HCT116 (cell line): ENCODE results near the gene FRY. TPM values are rescaled to one million over a fixed set of nuclear protein-coding genes. Genes with fewer than 3 reads are reported as not detected.

ENCODE experiments used
- ATAC-seq: fragments of 200-7000 bp; cut with Tn5 transposase; 2 replicates; pipeline ENCODE4 v1.9.1; 2020; ENCODE audit warnings: mild to moderate bottlenecking, moderate library complexity
- BruUV-seq: library from RNA; stranded (reverse); fragments of 400-500 nt; replicated peaks from 2 replicates; lab custom pipeline; 2021; lab: Mats Ljungman, UMichigan
- CTCF ChIA-PET: fragments of 300-600 bp; sonication (Branson Sonifier 250); formaldehyde crosslinking; loops from one replicate; lab custom pipeline; 2021; ENCODE audit warnings: antibody characterized with exemption; lab: Charles Lee
- POLR2A ChIA-PET: fragments of 300-600, 350-600 bp; sonication (Branson Sonifier 250); formaldehyde crosslinking; loops from one replicate; lab custom pipeline; 2021; ENCODE audit warnings: antibody characterized with exemption; lab: Charles Lee
- RAD21 ChIA-PET, 2 experiments: fragments of 300-600 bp; sonication (Branson Sonifier 250); formaldehyde crosslinking; loops; one replicate each; lab custom pipeline; 2023; ENCODE audit warnings: low total read pairs in 2 of 2; ENCODE audit not compliant: uncharacterized antibody in 2 of 2, unreplicated experiment in 2 of 2, low non-redundant PET in 1 of 2; lab: Charles Lee
- DNase-seq: peaks from one replicate; pipeline ENCODE4 v3.0.0-alpha.2; 2010; ENCODE audit warnings: low read depth, low spot score
- H2AFZ ChIP-seq: fragments of 200-600 bp; shearing (Covaris generic), sonication (generic); 2 replicates; pipeline ENCODE4 v1.6.1; 2017; ENCODE audit warnings: low read depth, mixed run types, mixed read lengths, antibody characterized with exemption, low read length; ENCODE audit not compliant: poor library complexity, severe bottlenecking
- H3K27ac ChIP-seq: 2 replicates; pipeline ENCODE4 v1.5.1; 2012; ENCODE audit warnings: low read depth, low read length
- H3K27me3 ChIP-seq: fragments of 200-600 bp; sonication (generic); 2 replicates; pipeline ENCODE4 v1.6.1; 2016; ENCODE audit warnings: mixed run types, low read length, mixed read lengths; ENCODE audit not compliant: insufficient read depth
- H3K36me3 ChIP-seq, 2 experiments: fragments of 200-500 bp in 1 of 2; fragments of 200-600 bp in 1 of 2; sonication (Bioruptor generic) in 1 of 2; sonication (generic) in 1 of 2; 2 replicates each; pipeline versions ENCODE4 v1.5.1 to v1.6.1; 2014 to 2016; ENCODE audit warnings: low read length in 2 of 2, inconsistent platforms in 1 of 2, mixed read lengths in 1 of 2, mixed run types in 1 of 2; ENCODE audit not compliant: insufficient read depth in 2 of 2, control insufficient read depth in 1 of 2
- H3K4me1 ChIP-seq, 2 experiments: fragments of 200-600 bp in 1 of 2; sonication (generic) in 1 of 2; 2 replicates each; pipeline versions ENCODE4 v1.5.1 to v1.6.1; 2012 to 2017; ENCODE audit warnings: low read length in 2 of 2, inconsistent platforms in 1 of 2, mild to moderate bottlenecking in 1 of 2, mixed read lengths in 1 of 2, mixed run types in 1 of 2, moderate library complexity in 1 of 2; ENCODE audit not compliant: insufficient read depth in 2 of 2, control insufficient read depth in 1 of 2
- H3K4me2 ChIP-seq: fragments of 200-600 bp; sonication (generic); 2 replicates; pipeline ENCODE4 v1.6.1; 2017; ENCODE audit warnings: mixed run types, low read length, mixed read lengths
- H3K4me3 ChIP-seq, 2 experiments: fragments of 200-600 bp in 1 of 2; sonication (generic) in 1 of 2; replicated peaks in 1 of 2; 2 replicates each; pipeline ENCODE4 v1.5.1; 2011 to 2016; ENCODE audit warnings: low read length in 2 of 2, control low read depth in 1 of 2, low read depth in 1 of 2, mild to moderate bottlenecking in 1 of 2, mixed read lengths in 1 of 2, mixed run types in 1 of 2
- H3K79me2 ChIP-seq: fragments of 200-600 bp; sonication (generic); 2 replicates; pipeline ENCODE4 v1.6.1; 2017; ENCODE audit warnings: mild to moderate bottlenecking, mixed run types, low read length, moderate library complexity, mixed read lengths; ENCODE audit not compliant: insufficient read depth
- H3K9ac ChIP-seq: fragments of 200-600 bp; sonication (generic); 2 replicates; pipeline ENCODE4 v1.6.1; 2016; ENCODE audit warnings: low read length, mixed read lengths
- H3K9me2 ChIP-seq: fragments of 200-600 bp; sonication (generic), shearing (Covaris generic); 2 replicates; pipeline ENCODE4 v1.6.1; 2017; ENCODE audit warnings: mixed run types, mild to moderate bottlenecking, moderate library complexity; ENCODE audit not compliant: insufficient read depth
- H3K9me3 ChIP-seq, 2 experiments: fragments of 200-500 bp in 1 of 2; fragments of 200-600 bp in 1 of 2; sonication (Bioruptor generic) in 1 of 2; sonication (generic) in 1 of 2; 2 replicates each; pipeline ENCODE4 v1.6.1; 2014 to 2017; ENCODE audit warnings: low read length in 2 of 2, mixed read lengths in 2 of 2, inconsistent platforms in 1 of 2, low read depth in 1 of 2, mild to moderate bottlenecking in 1 of 2, mixed run types in 1 of 2, moderate library complexity in 1 of 2; ENCODE audit not compliant: control insufficient read depth in 1 of 2, insufficient read depth in 1 of 2
- H4K20me1 ChIP-seq: fragments of 200-600 bp; sonication (generic), shearing (Covaris generic); 2 replicates; pipeline ENCODE4 v1.6.1; 2017; ENCODE audit warnings: mixed run types, mild to moderate bottlenecking, moderate library complexity; ENCODE audit not compliant: insufficient read depth
- ATF3 ChIP-seq: IDR thresholded peaks from 2 replicates; pipeline ENCODE4 v1.6.1; 2012
- CTCF ChIP-seq, 3 experiments: fragments of 200-600 bp in 1 of 3; sonication (generic) in 1 of 3; IDR thresholded peaks in 2 of 3; conservative IDR thresholded peaks in 1 of 3; 2 replicates each; pipeline ENCODE4 v1.5.1; 2012 to 2017; ENCODE audit warnings: low read depth in 2 of 3, low read length in 2 of 3, antibody characterized with exemption in 1 of 3, borderline replicate concordance in 1 of 3, control low read depth in 1 of 3, mild to moderate bottlenecking in 1 of 3, mixed read lengths in 1 of 3, mixed run types in 1 of 3, moderate library complexity in 1 of 3; ENCODE audit not compliant: insufficient read depth in 1 of 3
- ELF1 ChIP-seq: IDR thresholded peaks from 2 replicates; pipeline ENCODE4 v1.6.1; 2012; ENCODE audit warnings: low read depth, borderline replicate concordance
- EZH2 ChIP-seq: fragments of 200-600 bp; sonication (generic); IDR thresholded peaks from 2 replicates; pipeline ENCODE4 v1.6.1; 2017; ENCODE audit warnings: antibody characterized with exemption, mixed run types
- JUND ChIP-seq: IDR thresholded peaks from 2 replicates; pipeline ENCODE4 v1.6.1; 2012
- MAX ChIP-seq: IDR thresholded peaks from 2 replicates; pipeline ENCODE4 v1.6.1; 2012
- SIN3A ChIP-seq: IDR thresholded peaks from 2 replicates; pipeline ENCODE4 v1.6.1; 2012; ENCODE audit warnings: low read depth
- TCF7L2 ChIP-seq: IDR thresholded peaks from 2 replicates; pipeline ENCODE4 v1.7.0; 2011; ENCODE audit warnings: borderline replicate concordance, inconsistent platforms; ENCODE audit not compliant: insufficient read depth, insufficient read length; ENCODE audit errors: extremely low read depth
- YY1 ChIP-seq: IDR thresholded peaks from 2 replicates; pipeline ENCODE4 v1.6.1; 2011; ENCODE audit warnings: low read length, low read depth, moderate library complexity, mild to moderate bottlenecking; ENCODE audit not compliant: insufficient replicate concordance; ENCODE audit errors: extremely low read depth
- ZFX ChIP-seq: fragments of 450-650 bp; IDR thresholded peaks from 2 replicates; pipeline ENCODE4 v1.6.1; 2017
- ZNF274 ChIP-seq: fragments of 200-500 bp; sonication (Bioruptor generic); IDR thresholded peaks from 2 replicates; pipeline ENCODE4 v1.6.1; 2014; ENCODE audit warnings: mild to moderate bottlenecking, low read depth, low read length, inconsistent platforms
- intact Hi-C: fragments of 100-400 bp; cut with micrococcal nuclease; formaldehyde crosslinking; loops from 2 replicates; pipeline ENCODE4 v1.10.0; 2022
- total RNA-seq: library from RNA; stranded (reverse); gene quantifications from one replicate; pipeline ENCODE4 v1.2.1, GENCODE V29; 2021; ENCODE audit not compliant: unreplicated experiment

The FRY gene
- total RNA-seq, 1 experiment from 2014 or later, result 1.4 TPM

GRCh38 chr13:32017474-32017873, 14.1 kb upstream of the FRY start:
- intact Hi-C loops, result no loop called here
- CTCF ChIA-PET, result no interaction called here

More at GRCh38 chr13:32017474-32017873, 14.1 kb upstream of the FRY start:
- POLR2A ChIA-PET, result no interaction called here
- Histone ChIP-seq H3K9me2 (no peaks in the 10 kb centered on the region), H3K4me1 (no peaks in the 10 kb centered on the region), H3K36me3 (no peaks in the 10 kb centered on the region), H2AFZ (no peak overlapping the region), H3K4me2 (no peak overlapping the region), H3K79me2 (no peaks in the 10 kb centered on the region), H3K9me3 (no peaks in the 10 kb centered on the region), H3K27me3 (no peaks in the 10 kb centered on the region), H3K9ac (no peak overlapping the region), H3K27ac (no peak overlapping the region), H3K4me3 (no peak overlapping the region), H4K20me1 (no peaks in the 10 kb centered on the region)
- ATAC-seq (no peak), DNase-seq (no peak)
- BruUV-seq, result no TSS peak
- no peak for TF ChIP-seq ZFX
- no peak for TF ChIP-seq CTCF (IDR thresholded peaks at IDR 0.05 in 2 of 3, conservative IDR thresholded peaks at IDR 0.05 in 1 of 3; ENCODE audit: borderline replicate concordance in 1 of 3, insufficient read depth in 1 of 3, low read depth in 2 of 3, low read length in 2 of 3)
- no peak for TF ChIP-seq ZNF274
- TF ChIP-seq YY1, result no peak
- TF ChIP-seq MAX, result no peak
- no peak for TF ChIP-seq TCF7L2
- TF ChIP-seq ATF3, result no peak
- TF ChIP-seq JUND, result no peak
- TF ChIP-seq ELF1, result no peak
- TF ChIP-seq EZH2, result no peak
- TF ChIP-seq SIN3A, result no peak
- RAD21 ChIA-PET, result no interaction called here
